ENCODE results near the gene PEAR1.

PEAR1 gene

GRCh38 chr1:156860628-156861423, 32.7 kb upstream of the PEAR1 start, which contains the start of gene NTRK1:
Gene NTRK1 (plus strand): TSS chr1:156860865. CDS start chr1:156860935, 70 bp downstream.
- peak; percentile 77 for DNase-seq

GRCh38 chr1:156862584-156862983, 30.9 kb upstream of the PEAR1 start:
- DNase-seq, result peak; percentile 76

- peak; percentile 89 for DNase-seq
Observed at GRCh38 chr1:156862997-156863599, 30.4 kb upstream of the PEAR1 start.

GRCh38 chr1:156863631-156864030, 29.9 kb upstream of the PEAR1 start:
- peak; percentile 64 for DNase-seq

- DNase-seq, result peak; percentile 34
Observed at GRCh38 chr1:156864796-156865195, 28.7 kb upstream of the PEAR1 start.

- no peak for DNase-seq
Observed at GRCh38 chr1:156865258-156865657, 28.3 kb upstream of the PEAR1 start.

GRCh38 chr1:156865865-156866248, 27.7 kb upstream of the PEAR1 start:
- DNase-seq, result peak; percentile 18

GRCh38 chr1:156866249-156866909, 27.1 kb upstream of the PEAR1 start:
- DNase-seq, result peak; percentile 75

GRCh38 chr1:156868341-156868740, 25.2 kb upstream of the PEAR1 start:
- DNase-seq, result no peak

GRCh38 chr1:156869455-156869854, 24.1 kb upstream of the PEAR1 start:
- DNase-seq, result no peak

GRCh38 chr1:156873659-156874058, 19.9 kb upstream of the PEAR1 start:
- DNase-seq, result no peak

GRCh38 chr1:156874142-156874541, 19.4 kb upstream of the PEAR1 start:
- DNase-seq, result no peak

GRCh38 chr1:156874572-156875340, 18.8 kb upstream of the PEAR1 start:
- no peak for DNase-seq

- DNase-seq, result no peak
Observed at GRCh38 chr1:156875341-156875615, 18.2 kb upstream of the PEAR1 start.

- no peak for DNase-seq
Observed at GRCh38 chr1:156876281-156876680, 17.2 kb upstream of the PEAR1 start.

GRCh38 chr1:156877433-156878170, 15.9 kb upstream of the PEAR1 start:
- DNase-seq, result no peak

- DNase-seq, result no peak
Observed at GRCh38 chr1:156879876-156880275, 13.6 kb upstream of the PEAR1 start.

GRCh38 chr1:156880473-156880872, 13.0 kb upstream of the PEAR1 start:
- DNase-seq, result no peak

- no peak for DNase-seq
Observed at GRCh38 chr1:156881101-156881500, 12.4 kb upstream of the PEAR1 start.

GRCh38 chr1:156881663-156882062, 11.9 kb upstream of the PEAR1 start:
- no peak for DNase-seq

GRCh38 chr1:156882543-156882942, 11.0 kb upstream of the PEAR1 start:
- peak; percentile 74 for DNase-seq

GRCh38 chr1:156883919-156884318, 9.6 kb upstream of the PEAR1 start:
- no peak for DNase-seq
